ENCODE data around the gene EPX.
"Not testable (repeated sequence)": the region's sequence is repeated elsewhere in the genome, so short reads cannot be mapped to it uniquely, and the experiment has no call there.

EPX gene

GRCh38 chr17:58192612-58193011 lies at the start of gene EPX:
TSS of gene EPX (plus strand) at chr17:58192726. CDS start at chr17:58192847, 121 bp downstream.
- DNase-seq, result no peak

- not testable (repeated sequence) for DNase-seq
These were observed 49.2 kb upstream of the EPX start for GRCh38 chr17:58143335-58143734.

GRCh38 chr17:58144801-58145200 lies 47.7 kb upstream of the EPX start:
- DNase-seq, result no peak

GRCh38 chr17:58147930-58148434 lies 44.5 kb upstream of the EPX start, which contains the start of gene OR4D1:
TSS of gene OR4D1 (plus strand) at chr17:58148384. CDS start at chr17:58155154, 6,770 bp downstream.
- no peak for DNase-seq

GRCh38 chr17:58148609-58149008 lies 43.9 kb upstream of the EPX start:
- no peak for DNase-seq

- no peak for DNase-seq
These were observed 42.1 kb upstream of the EPX start for GRCh38 chr17:58150394-58150793.

- DNase-seq, result peak; percentile 96
These were observed 39.5 kb upstream of the EPX start for GRCh38 chr17:58153046-58153445.

- DNase-seq, result peak; percentile 58
These were observed 38.9 kb upstream of the EPX start for GRCh38 chr17:58153671-58154070.

- peak; percentile 88 for DNase-seq
These were observed 35.4 kb upstream of the EPX start for GRCh38 chr17:58156839-58157803.

- DNase-seq, result no peak
These were observed 34.3 kb upstream of the EPX start for GRCh38 chr17:58158181-58158580.

GRCh38 chr17:58161566-58161965 lies 31.0 kb upstream of the EPX start:
- peak; percentile 16 for DNase-seq

- peak; percentile 31 for DNase-seq
These were observed 26.5 kb upstream of the EPX start for GRCh38 chr17:58165981-58166380.

- no peak for DNase-seq
These were observed 25.8 kb upstream of the EPX start, which contains the start of gene OR4D2 for GRCh38 chr17:58166682-58167081. TSS of gene OR4D2 (plus strand) at chr17:58166982. CDS start at chr17:58169656, 2,674 bp downstream.

GRCh38 chr17:58170622-58171021 lies 21.9 kb upstream of the EPX start:
- no peak for DNase-seq

- DNase-seq, result peak; percentile 82
These were observed 20.0 kb upstream of the EPX start for GRCh38 chr17:58172369-58173071.

- no peak for DNase-seq
These were observed 17.7 kb upstream of the EPX start for GRCh38 chr17:58174871-58175270.

- DNase-seq, result peak; percentile 72
These were observed 16.3 kb upstream of the EPX start for GRCh38 chr17:58176200-58176599.

- no peak for DNase-seq
These were observed 10.7 kb upstream of the EPX start for GRCh38 chr17:58181796-58182195.

GRCh38 chr17:58183514-58183913 lies 9.0 kb upstream of the EPX start:
- DNase-seq, result peak; percentile 45

GRCh38 chr17:58184308-58184985 lies 8.1 kb upstream of the EPX start:
- DNase-seq, result peak; percentile 66

- peak; percentile 88 for DNase-seq
These were observed 7.4 kb upstream of the EPX start for GRCh38 chr17:58184986-58185761.

GRCh38 chr17:58186591-58186990 lies 5.9 kb upstream of the EPX start:
- DNase-seq, result no peak

Data from hematopoietic multipotent progenitor cell treated with erythropoietin and hydrocortisone succinate and interleukin-3 and kit ligand, for 4 days (in vitro differentiated cells).